GM21737 (cell line): ENCODE measurements around the gene INTS15.
"Not testable (repeated sequence)": the region's sequence is repeated elsewhere in the genome, so short reads cannot be mapped to it uniquely, and the experiment has no call there.

Experiments
- ATAC-seq: cut with Tn5 transposase; IDR thresholded peaks from one replicate; pipeline ENCODE4 v1.9.1; 2021; ENCODE audit warnings: mild to moderate bottlenecking, moderate library complexity; ENCODE audit not compliant: unreplicated experiment

INTS15 gene

DNA sequence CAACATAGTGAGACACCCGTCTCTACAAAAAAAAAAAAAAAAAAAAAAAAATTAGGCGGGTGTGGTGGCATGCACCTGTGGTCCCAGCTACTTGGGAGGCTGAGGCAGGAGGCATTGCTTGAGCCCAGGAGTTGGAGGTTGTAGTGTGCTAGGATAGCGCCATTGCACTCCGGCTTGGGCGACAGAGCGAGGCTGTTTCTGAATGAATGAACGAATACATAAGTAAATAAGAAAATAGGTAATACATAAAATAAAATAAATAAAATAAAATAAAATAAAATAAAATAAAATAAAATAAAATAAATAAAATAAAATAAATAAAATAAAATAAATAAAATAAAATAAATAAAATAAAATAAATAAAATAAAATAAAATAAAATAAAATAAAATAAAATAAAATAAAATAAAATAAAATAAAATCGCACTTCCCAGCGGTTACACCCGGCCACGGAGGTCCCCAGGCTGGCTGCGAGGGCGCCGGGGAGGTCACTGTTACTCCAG lies 12.9 kb upstream of the INTS15 start:
- not testable (repeated sequence) for ATAC-seq

DNA sequence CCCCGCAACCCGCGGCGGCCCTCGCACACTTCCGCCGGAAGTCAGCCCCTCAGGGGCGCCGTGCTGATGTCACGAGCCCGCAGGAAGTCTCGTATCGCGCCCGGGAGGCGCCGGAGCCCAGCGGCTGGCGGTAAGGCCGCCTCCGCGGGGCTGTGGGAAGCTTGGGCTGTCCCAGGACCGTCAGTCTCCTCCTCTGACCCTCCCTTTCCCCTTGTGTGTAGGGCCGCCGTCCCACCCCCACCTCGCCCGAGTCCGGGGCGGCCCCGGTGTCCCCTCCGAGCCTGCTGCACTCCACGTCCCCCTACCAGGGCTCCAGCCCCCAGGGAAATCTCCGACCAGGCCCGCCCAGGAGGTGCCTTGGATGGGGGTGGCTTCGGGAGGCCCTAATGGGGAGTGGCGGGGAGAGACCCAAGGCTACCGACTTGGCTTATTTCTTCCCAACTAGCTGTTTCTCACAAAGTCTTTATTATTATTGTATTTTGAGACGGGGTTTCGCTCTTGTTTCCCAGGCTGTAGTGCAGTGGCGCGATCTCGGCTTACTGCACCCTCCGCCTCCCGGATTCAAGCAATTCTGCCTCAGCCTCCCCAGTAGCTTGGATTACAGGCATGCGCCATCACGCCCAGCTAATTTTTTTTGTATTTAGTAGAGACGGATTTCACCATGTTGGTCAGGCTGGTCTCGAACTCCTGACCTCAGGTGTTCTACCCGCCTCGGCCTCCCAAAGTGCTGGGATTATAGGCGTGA lies 12.3 kb upstream of the INTS15 start, which contains the start of gene ZDHHC4:
TSS of gene ZDHHC4 (plus strand) at position 86 of the 745 bp plus-strand sequence. CDS start 3,108 bp downstream, outside the sequence.
- ATAC-seq: peak; percentile 97

DNA sequence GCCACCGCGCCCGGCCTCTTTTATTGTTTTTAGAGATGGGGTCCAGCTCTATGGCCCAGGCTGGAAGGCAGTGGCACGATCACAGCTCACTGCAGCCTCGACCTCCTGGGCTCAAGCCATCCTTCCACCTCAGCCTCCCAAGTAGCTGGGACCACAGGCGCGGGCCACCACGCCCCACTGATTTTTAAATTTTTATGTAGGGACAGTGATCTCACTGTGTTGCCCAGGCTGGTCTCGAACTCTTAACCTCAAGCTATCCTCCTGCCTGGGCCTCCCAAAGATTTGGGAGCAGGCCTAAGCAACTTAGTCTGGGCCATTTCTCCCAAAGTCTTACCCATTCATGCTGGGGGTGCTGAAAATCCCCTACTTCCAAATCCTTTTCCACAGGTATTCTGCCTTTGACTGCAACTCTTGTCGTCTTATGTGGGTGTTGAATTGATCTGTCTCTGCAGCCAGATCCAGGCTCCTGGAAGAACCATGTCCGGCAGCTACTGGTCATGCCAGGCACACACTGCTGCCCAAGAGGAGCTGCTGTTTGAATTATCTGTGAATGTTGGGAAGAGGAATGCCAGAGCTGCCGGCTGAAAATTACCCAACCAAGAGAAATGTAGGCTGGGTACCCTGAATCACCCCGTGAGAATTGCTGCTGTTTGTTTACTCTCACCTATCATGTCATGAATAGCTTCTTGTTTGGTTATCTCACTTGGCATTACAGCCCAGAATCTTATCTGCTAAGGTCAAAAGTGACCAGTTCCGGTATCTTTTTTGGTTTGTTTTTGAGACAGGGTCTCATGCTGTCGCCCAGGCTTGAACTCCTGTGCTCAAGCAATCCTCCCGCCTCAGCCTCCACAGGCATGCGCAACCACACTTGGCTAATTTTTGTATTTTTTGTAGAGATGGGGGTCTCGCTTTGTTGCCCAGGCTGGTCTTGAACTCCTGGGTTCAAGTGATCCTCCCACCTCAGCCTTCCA lies 11.4 kb upstream of the INTS15 start:
- no peak for ATAC-seq

DNA sequence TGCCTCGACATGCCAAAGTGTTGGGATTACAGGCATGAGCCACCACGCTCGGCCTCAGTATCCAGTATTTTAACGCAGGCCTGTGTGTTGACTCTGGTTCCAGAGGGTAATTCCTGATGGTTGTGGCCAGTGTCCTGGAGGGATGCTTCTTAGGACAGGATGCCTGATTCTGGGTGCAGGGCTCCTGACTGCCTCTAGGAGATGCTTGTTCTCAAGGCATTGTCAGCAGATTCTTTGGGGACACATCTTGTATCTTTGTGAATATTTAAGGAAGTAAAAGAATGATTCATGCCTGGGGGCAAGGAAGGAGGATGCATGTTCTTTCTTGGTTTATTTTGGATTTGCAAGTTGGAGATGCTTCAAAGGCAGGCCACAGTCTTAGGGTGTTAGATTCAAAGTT lies 10.4 kb upstream of the INTS15 start:
- no peak for ATAC-seq

- not testable (repeated sequence) for ATAC-seq
These were observed 3.9 kb upstream of the INTS15 start for GRCh38 chr7:6585746-6586432.

GRCh38 chr7:6588566-6588965 lies 1.3 kb upstream of the INTS15 start:
- ATAC-seq: no peak

- no peak for ATAC-seq
These were observed 531 bp upstream of the INTS15 start for GRCh38 chr7:6589151-6589828.

GRCh38 chr7:6590645-6591110 lies 857 bp downstream of the INTS15 start:
- peak; percentile 26 for ATAC-seq

GRCh38 chr7:6600093-6600492 lies 10.3 kb downstream of the INTS15 start:
- ATAC-seq: no peak

- ATAC-seq: no peak
These were observed 14.6 kb downstream of the INTS15 start for GRCh38 chr7:6604458-6604857.

GRCh38 chr7:6606866-6607583 lies 17.2 kb downstream of the INTS15 start:
- ATAC-seq: no peak

DNA sequence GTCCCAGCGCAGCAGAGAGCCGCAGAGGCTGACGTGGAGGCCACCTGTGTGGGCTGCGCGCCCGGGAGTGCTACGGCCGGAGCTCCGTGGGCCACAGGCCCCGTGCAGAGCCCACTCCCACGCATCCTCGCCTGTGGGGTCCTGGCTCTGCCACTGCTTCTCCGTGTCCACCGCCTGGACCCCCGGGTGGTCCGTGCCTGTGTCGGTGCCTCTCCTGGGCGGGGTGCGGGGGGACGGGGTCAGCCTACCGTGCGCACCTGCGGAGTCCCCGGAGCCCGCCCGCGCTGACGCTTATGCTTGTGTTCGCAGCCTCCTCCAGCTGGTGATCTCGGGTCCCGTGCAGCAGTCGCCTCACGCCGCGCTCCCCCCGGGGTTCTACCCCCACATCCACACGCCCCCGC lies 17.8 kb downstream of the INTS15 start:
- no peak for ATAC-seq

- no peak for ATAC-seq
These were observed 18.3 kb downstream of the INTS15 start for GRCh38 chr7:6608081-6608480.

DNA sequence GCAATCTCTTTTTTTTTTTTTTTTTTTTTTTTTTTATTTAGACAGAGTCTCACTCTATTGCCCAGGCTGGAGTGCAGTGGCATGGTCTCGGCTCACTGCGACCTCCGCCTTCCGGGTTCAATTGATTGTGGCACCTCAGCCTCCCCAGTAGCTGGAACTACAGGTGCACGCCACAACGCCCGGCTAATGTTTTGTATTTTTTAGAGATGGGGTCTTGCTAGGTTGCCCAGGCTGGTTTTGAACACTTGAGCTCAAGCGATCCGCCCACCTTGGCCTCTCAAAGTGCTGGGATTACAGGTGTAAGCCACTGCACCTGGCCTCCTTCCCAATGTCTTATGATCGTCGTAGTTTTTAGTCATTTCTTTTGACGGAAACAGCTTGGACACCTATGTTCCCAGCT lies 19.0 kb downstream of the INTS15 start:
- ATAC-seq: no peak

- ATAC-seq: no peak
These were observed 23.0 kb downstream of the INTS15 start for GRCh38 chr7:6612819-6613218.

GRCh38 chr7:6613706-6614105 lies 23.9 kb downstream of the INTS15 start:
- ATAC-seq: no peak

DNA sequence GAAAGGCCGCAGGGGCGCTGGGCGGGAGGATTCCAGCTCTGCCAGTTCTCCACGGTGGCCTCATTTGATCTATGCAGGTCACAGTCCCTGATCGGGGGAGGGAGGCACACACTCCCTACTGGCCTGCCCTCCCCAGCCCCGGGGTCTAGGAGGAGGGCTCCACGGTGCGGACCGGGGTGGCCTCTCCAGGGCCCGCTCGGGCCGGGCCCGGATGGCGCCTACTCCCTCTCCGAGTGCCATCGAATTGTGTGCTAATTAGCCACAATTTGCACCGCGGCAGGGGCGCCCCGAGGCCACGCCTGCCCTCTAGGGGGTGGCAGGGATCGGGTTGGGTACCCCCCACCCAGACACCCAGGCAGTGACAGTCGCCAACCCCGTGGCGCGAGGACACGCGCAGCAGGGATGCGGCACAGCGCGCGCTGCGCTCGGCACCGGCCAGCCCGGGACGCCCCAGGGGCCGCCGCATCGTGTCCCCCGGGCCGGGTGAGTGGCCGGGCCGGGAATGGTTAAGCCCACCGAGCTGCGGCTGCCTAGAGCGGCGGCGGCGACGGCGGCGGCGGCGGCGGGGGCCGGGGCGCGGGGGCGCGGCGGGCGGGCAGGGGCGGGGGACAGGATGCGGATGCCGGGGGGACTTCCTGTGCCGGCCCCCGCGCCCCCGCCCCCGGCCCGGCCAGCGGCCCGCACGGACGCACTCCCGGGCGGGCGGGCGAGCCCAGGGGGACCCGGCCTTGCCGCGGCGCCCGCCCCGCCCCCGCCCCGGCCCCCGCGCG lies 25.3 kb downstream of the INTS15 start, which contains the start of gene ZNF853:
TSS of gene ZNF853 (plus strand) at position 658 of the 770 bp plus-strand sequence. CDS start 565 bp downstream, outside the sequence.
- ATAC-seq: no peak

- ATAC-seq: no peak
These were observed 26.1 kb downstream of the INTS15 start for GRCh38 chr7:6615723-6616555.
